ENCODE data around the gene ASB5. TPM values are rescaled to one million over a fixed set of nuclear protein-coding genes. Genes with fewer than 3 reads are reported as not detected.
"Not testable (repeated sequence)": the region's sequence is repeated elsewhere in the genome, so short reads cannot be mapped to it uniquely, and the experiment has no call there.

The ASB5 gene
- total RNA-seq, 1 donor from 2014 or later: 1,422 TPM

DNA sequence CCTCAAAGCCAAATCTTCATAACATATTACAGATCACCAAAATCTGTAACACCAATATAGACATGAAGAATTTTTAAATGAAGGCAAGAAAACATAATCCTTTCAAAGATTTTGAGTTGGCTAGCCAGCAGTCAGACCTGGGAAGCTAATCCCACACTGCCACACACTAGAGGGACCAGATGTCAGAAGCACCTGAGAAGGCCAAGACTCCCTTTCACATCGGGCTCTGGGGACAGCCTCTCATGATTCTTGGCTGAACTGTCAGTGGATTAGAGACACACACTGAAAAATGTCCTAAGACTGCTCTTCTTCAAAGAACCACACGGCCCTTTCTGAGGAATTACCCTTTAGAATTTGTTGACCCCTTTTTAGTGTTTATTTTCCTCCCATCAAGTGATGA lies 45.5 kb downstream of the ASB5 start:
- DNase-seq (ENCODE audit: low read depth): no peak

DNA sequence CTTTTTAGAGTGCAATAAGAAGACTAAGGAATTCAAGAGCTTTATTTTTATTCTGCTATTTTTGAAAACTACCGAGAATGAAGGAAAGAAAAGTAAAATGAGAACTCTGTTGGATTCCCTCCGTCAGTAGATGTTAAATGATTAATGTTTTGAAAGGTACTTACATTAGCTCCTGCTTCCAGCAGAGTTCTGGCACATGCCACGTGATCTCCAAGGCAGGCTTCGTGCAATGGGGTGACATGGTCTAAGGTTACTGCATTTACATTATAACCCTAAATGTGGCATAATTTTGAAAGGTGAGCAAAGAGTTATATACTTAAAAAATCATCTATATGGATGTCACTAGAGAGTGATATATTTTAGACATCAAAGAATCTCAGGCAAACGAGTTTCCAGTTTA lies 46.9 kb downstream of the ASB5 start:
- no peak for DNase-seq (ENCODE audit: low read depth)

DNA sequence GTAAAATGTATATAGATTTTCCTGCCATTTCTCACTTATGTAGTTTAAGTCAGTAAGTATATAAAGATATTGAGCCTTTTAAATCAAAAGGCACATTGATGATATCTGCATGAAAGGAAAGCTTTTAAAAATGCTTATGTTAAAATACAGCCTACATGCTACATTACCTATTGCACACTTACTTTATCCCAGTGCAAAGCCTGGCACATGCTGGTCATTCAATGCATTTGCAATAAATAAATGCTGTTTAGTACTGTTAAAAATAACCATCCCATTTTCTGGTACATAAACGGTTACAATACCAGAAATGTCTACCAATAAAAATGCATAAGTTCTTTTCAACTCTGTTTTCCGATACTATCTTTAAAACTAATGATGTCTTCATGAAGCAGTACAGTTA lies 51.5 kb downstream of the ASB5 start:
- no peak for DNase-seq (ENCODE audit: low read depth)

DNA sequence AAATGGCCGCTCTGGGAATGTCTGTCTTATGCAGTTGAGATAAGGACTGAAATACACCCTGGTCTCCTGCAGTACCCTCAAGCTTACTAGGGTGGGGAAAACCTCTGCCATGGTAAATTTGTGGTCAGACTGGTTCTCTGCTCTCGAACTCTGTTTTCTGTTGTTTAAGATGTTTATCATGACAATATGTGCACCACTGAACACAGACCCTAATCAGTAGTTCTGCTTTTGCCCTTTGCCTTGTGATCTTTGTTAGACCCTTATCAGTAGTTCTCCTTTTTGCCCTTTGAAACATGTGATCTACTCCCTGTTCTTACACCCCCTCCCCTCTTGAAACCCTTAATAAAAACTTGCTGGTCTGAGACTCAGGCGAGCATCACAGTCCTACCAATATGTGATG lies 56.7 kb downstream of the ASB5 start:
- DNase-seq (ENCODE audit: low read depth): not testable (repeated sequence)

DNA sequence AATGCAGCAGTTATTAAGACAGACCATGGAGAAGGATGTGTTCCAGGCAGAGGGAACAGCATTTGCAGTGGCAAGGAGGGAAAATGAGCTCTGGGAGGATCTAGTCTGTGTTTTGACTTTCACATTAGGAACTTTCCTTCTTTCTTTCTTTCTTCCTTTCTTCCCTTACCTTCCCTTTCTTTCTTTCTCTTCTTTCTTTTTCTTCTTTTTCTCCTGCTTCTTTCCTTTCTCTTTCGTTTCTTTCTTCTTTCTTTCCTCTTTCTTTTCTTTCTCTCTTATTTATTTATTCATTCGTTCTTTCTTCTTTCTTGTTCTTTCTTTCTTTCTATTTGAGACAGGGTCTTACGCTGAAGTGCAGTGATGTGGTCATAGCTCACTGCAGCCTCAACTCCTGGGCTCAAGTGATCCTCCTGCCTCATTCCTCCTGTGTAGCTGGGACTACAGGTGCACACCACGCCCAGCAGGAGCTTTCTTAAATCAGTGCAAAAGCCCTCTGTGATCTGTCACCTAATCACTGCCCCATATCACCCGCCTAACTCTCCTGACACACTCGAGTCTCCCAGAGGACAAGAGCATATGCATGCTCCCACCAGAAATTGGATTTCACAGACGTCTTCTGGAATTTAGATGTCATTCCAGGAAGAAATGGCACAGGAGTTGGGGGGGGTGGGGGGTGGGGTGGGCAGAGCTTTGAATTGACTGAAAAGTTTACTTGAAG lies 58.3 kb downstream of the ASB5 start:
- DNase-seq (ENCODE audit: low read depth): no peak

DNA sequence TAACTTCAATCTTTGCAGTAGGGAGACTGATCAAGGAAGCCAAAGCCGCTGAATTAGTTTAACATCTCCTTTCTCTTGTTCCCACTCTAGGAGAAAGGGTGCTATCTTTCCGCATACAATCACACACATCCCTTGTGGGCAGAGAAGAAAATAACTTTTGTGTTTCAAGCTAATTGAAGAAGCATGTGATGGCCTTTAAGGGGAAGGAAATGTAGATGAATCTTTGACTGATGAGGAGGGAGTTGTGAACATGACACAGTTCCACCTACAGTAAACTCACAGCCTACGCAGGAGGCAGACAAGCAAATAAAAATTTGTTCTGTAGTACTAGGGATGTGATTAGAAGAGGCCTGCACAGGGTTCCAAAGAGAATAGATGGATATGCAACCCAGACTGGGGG lies 58.9 kb downstream of the ASB5 start:
- DNase-seq (ENCODE audit: low read depth): peak; percentile 38

DNA sequence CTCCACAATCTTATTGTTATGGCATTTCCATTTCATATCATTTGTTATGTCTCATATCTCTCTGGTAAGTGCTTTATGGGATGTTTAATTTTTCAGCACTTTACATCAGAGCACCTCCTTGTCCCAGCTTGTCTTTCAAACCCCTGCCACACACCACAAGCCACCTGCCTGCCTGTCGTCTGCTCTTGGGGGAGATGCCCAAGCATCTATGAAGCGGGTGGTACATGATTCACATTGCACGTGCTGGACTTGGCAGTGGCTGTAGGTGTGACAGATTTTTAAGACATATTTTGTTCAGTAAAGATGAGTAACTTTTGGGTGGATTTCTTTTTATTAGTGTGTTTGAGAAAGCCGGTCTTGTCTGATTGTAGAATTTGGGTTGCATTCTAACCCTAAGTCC lies 59.5 kb downstream of the ASB5 start:
- peak; percentile 52 for DNase-seq (ENCODE audit: low read depth)

DNA sequence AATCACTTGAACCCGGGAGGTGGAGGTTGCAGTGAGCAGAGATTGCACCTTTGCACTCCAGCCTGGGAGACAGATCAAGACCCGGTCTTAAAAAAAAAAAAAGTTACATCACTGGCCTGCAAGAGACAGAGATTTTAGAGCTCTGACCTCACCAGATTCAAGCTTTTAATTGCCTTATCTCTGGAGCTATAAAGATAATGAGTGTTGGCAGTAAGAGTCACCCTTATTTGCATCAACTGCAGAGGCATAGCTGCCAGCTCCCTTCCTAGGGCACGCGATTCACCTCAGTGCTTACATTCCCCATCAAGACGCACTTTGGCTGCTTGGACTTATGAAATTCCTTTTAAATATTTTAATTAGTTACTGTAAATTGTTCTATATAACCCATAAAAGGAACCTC lies 61.2 kb downstream of the ASB5 start:
- DNase-seq (ENCODE audit: low read depth): no peak

DNA sequence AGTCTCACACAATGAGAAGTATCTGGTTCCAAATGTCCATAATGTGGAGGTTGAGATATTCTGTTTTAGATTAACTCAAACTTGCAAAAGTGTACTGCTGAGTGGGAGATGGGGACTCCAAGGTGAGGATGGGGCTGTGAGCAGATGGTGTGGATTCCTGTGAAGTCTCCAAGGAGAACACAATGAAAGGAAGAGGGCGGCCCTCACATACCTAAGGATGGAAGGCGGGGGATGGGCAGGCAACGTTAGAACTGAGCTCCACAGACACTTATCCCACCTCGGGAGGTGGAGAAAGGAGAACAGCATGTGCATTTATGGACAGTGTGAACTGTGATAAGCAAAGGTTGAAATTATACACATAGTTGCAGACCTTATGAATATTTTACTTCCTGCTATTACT lies 63.7 kb downstream of the ASB5 start:
- DNase-seq (ENCODE audit: low read depth): no peak

DNA sequence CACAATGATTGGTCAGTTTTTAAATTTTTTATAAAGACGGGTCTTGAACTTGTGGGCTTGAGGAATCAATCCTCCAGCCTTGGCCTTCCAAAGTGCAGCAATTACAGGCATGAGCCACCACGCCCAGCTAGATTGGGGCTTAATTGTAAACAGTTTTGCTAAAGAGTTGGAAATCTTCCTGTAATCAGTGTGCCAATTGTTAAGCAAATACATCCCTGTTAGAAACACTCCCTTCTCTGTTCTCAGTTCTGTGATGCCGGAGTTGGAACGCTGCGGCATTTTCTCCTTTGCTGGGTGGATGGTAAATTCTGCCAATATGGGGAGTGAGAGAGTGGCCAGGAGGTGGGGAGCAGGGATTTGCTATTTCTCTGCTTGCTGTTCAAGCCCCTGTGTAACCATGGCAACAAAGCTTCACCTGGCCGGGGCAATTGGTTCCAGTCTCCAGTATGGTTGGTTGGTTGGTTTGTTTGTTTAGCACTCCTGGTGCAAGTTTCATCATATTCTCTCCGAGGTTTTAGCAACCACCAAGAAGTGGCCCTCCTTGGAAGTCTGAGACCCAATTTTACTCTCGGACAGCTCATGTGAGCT lies 70.6 kb downstream of the ASB5 start:
- DNase-seq (ENCODE audit: low read depth): no peak

DNA sequence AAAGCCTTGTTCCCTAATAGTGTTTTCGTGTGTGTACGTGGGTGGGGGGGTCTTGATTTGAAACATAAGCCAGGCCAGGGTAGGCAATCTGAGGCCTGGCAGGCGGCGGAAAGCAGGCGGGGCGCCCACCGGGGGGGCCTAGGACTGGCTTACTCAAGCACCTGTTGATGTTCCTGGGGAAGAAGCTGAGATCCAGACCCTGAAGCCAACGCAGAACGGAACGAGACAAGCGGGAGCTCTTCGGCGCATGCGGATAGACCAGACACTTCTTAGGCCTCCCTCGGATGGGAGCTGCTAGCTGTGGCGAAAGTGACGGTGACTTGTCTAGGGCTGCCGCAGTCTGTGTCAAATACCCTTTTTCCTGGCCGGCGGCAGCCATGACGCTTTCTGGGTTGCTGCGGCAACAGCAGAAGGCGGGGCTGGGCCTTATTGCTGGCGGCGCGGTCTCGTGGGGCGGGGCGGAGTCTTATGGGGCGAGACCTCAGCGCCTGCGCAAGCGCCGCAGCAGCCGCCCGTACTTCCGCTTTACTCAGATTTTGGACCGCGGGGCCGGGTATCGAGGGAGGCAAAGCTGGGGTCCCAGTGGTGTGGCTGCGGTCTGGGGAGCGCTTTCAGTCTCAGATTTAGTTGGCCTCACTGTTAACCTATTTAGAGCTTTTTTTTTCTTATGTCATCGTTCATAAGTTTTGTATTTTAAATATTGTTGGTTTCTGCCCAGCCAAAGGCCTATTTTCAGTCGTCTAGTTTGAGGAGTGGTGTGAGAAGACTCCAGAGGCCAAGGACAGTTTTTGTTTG lies 73.6 kb downstream of the ASB5 start, which contains the start of gene SPATA4:
Gene SPATA4, minus strand, starts transcription at position 402 of the 795 bp plus-strand sequence. Its CDS starts 23 bp downstream, at position 379.
- peak; percentile 94 for DNase-seq (ENCODE audit: low read depth)

DNA sequence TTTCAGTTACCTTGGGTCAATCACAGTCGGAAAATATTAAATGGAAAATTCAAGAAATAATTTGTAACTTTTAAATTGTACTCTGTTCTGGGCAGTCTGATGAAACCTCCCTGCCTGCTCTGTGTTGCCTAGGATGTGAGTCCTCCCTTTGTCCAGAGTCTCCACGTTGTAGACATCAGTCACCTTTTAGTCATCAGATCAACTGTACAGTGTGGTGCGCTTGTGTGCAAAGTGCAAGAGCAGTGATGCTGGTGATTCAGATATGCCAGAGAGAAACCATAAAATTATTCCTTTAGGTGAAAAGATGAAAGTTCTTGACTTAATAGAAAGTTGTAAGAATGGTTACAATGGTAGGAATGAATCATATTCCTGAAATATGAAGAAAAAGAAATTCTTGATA lies 75.1 kb downstream of the ASB5 start:
- no peak for DNase-seq (ENCODE audit: low read depth)

DNA sequence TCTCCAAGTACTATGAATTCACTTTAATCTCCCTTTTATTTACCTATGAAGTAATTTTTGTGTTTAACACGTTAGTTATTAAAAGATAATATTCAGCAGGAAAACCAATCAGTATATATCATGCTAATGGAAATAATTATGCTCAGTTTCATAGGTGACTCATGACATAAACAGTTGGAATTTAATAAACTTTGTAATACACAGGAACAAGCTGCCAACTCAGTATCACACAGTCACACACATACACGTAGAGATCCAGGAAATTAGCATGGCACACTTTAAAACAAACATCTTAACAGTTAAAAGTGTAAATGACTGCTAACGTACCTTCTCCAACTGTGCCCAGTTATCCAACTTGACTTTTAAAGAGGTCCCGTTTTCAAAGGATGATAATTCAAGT lies 75.9 kb downstream of the ASB5 start:
- no peak for DNase-seq (ENCODE audit: low read depth)

DNA sequence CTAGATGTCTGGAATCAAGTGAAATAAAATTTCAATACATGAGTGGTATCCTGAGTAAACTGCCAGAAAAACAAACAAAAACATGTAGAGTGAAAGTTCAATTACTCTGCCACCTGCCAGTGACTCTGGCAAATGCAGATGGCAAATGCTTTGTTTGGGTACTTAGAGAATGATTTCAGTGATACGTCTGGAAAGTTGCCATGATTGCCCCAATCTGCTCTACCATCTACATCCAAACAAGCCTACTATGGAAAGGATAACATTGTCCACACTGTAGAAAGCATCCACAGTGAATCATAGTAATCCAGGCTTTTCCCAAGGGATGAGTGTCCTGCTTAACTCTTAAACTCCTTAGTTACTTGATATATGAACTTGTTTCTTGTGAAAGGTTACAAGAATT lies 77.0 kb downstream of the ASB5 start:
- peak; percentile 52 for DNase-seq (ENCODE audit: low read depth)

DNA sequence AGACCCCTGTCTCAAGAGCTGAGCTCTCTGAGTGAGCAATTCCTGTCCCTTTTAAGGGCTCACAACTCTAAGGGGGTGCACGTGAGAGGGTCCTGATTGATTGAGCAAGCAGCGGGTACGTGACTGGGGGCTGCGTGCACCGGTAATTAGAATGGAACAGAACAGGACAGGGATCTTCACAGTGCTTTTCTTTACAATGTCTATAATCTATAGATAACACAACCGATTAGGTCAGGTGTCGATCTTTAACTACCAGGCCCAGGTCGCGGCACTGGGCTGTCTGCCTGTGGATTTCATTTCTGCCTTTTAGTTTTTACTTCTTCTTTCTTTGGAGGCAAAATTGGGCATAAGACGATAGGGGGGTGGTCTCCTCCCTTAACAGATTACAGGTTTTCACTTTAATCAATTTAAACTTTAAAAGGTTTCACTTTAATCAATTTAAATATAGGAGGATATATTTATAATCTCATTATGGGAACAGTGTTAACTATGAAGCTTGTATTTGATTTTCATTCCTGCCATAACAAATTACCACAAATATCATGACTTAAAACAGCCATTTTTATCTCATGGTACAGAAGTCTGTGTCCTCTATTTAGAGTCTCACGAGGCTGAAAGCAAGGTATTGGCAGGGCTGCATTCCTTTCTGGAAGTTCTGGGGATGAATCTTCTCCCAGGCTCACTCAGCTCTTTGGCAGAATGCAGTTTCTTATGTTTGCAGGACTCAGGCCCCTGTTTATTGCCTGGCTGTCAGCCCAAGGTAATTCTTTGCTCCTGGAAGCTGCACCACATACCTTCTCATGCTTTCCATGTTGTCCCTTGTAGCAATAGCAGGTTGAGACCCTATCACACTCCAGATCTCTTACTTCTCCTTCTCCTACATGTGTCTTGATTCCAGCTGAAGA lies 78.9 kb downstream of the ASB5 start:
- no peak for DNase-seq (ENCODE audit: low read depth)

DNA sequence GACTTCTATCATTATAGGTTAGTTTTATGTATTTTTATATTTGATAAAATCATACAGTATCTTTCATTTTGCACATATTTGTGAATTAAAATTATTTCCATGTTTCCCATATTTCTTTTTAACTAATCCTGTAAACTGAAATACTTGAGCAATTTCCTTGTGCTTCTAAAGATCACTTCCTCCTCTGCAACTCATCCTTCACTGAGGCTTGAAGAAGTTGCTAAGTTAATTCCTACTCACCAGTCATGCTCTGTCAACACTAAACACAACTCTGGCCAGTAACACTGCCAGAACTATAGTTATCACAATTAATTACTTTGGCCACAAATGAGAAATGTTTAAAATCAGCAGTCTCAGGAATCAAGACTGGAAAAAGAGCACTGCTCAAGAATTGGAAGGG lies 80.4 kb downstream of the ASB5 start:
- no peak for DNase-seq (ENCODE audit: low read depth)

DNA sequence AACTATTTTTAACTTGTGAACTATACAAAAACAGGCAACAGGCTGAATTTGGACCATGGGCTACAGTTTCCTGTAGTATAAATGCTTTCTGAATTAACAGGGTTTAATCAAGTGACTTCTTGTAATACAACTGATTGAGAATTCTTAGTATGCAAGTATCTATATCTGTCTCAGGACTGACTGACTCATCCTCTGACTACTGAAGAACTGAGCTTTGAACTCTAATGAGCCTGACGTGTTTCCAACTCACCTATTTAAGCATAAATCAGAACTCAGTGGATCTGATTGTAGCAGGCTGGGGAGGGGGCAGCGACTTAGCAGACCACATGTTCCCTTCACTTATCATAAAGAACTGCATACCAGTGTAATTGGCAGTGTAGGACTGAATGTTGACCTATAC lies 81.4 kb downstream of the ASB5 start:
- peak; percentile 38 for DNase-seq (ENCODE audit: low read depth)

DNA sequence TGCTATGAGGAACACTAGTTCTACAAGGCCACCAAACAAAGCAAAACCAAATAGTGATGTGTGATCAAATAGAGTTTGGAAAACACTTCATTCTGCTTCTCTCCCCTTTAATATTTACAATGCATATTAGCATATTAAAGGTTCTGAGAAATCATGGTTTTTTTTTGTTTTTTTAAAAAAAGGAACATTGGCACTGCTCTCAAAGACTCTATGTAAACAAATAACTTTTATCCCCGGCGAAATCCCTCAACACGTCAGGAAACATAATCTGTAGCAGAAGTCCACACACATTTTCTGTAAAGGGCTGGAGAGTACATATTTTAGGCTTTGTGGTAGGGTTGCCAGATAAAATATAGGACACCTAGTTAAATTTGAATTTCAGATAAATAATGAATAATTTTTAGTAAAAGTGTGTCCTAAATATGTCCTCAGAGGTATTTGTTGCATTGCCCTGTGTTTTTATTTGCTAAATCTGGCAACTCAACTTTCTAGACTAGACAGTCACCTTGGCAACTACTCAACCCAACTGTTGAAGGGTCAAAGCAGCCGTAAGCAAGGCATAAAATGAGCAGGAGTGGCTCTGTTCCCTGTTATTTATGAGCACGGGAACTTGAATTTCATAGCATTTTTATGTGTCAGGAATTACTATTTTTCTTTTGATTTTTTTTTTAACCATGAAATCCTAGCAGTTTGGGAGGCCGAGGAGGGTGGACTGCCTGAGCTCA lies 82.2 kb downstream of the ASB5 start:
- DNase-seq (ENCODE audit: low read depth): peak; percentile 63

DNA sequence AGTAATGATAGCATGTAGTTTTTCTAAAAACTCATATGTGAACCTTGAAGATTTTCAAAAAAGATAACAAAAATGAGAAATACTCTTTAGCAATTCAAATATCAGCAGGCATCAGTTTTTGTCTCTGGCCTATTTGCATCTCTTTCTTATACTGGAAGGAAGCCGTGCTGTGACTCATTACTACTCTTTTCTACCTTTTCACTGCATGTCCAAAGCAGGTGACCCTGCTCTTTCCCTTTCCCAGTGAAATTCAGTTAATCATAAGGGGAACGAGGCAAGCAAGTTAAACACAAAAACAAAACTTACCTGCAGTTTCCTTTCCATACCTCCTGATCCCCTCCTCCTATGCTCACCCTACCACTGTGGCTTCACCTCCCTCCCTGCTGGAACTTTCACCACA lies 83.0 kb downstream of the ASB5 start:
- no peak for DNase-seq (ENCODE audit: low read depth)

DNA sequence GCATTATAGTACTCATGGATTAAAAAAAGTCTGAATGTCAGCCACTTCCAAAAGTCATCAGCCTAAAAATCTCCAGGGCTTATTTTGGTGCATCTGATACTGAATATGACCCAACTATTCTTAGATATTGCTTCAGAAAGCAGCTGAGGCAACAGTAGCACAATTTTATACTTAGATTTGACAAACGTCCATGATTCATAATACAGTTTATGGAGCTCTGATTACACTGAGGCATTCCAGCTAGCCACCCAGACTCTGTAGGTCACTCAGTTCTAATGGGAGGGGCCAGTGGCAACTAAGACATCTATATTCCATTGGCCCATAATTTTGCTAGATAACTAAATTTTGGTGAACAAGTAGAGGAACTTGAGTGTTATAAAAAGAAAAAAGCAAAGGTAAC lies 84.0 kb downstream of the ASB5 start:
- peak; percentile 92 for DNase-seq (ENCODE audit: low read depth)
